NCI-H510A (cell line): ENCODE results near the gene CTSH.
"Not testable (repeated sequence)": the region's sequence is repeated elsewhere in the genome, so short reads cannot be mapped to it uniquely, and the experiment has no call there.

Experiments
- DNase-seq: peaks from one replicate; lab custom pipeline; 2025; lab: John Stamatoyannopoulos, UW

CTSH gene

GRCh38 chr15:78921940-78922339 is 22.9 kb downstream of the CTSH start:
- DNase-seq: no peak

GRCh38 chr15:78921517-78921916 is 23.3 kb downstream of the CTSH start:
- no peak for DNase-seq

GRCh38 chr15:78917888-78918287 is 27.0 kb downstream of the CTSH start:
- no peak for DNase-seq

DNA sequence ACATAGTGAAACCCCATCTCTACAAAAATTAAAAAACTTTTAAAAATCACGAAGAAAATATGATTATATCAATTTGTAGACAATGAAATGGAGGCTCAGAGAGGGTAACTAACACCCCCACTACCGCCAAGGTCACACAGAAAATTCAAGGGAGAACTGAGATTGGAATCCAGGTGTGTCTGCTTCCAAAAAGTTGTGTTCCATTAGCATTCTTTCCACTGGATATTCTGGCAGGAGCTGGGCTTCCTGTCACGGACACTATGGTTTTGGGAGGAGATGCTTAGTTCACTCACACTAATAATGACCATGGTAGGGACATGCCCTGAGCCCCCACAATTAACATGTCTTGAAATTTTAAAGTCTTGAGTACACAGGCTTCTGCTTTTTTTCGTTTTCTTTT is 28.8 kb downstream of the CTSH start:
- no peak for DNase-seq

DNA sequence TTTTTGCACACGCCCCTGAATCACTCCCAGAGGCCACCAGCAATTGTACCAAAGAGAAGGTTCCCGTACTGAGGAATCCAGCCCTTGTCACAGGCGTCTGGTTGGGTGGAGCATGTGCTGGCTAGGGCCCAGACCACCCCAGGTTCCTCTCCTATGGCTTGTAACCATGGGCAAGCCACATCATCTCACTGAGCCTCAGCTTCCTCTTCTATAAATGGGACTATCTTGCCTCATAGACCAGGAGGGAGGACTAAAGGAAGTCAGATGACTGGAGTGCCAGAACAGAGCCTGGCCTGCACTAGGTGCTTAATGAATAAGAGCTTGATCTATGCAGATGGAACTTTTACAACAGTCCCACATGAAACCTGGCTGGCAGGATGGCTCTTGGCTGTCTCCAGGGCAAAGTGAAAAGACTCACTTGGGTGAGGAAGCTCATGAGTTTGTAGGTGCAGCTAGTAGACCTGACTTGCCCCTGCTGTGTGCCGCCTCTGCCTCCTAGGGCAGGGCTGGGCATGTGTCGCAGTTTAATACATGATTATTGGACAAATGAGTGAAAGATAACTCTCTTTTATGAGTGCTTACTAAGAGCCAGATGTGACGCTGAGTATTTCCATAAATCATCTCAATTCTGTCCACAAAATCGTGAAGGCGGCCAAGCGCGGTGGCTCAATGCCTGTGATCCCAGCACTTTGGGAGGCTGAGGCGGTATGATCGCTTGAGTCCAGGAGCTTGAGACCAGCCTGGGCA is 29.3 kb downstream of the CTSH start:
- no peak for DNase-seq

GRCh38 chr15:78914027-78914764 is 30.6 kb downstream of the CTSH start:
- no peak for DNase-seq

GRCh38 chr15:78913012-78913411 is 31.8 kb downstream of the CTSH start:
- DNase-seq: no peak

DNA sequence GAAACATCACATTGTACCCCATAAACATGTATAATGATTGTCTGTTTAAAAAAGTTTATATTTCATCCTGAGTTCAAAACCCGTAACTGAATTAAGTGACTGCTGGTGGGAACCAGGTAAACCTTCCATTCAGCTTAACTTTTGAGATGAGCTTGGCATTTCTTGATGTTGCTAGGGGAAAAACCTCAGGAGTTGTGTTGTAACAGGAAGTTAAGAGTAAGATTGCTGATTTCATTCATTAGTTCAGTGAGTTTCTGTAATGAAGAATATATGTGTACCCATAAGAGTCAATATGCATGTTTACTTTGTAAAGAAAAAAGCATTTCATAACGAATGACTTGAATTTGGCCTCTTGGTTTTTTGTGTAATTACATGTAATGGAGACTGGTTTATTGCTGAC is 32.5 kb downstream of the CTSH start:
- no peak for DNase-seq

- DNase-seq: no peak
These were observed 34.6 kb downstream of the CTSH start for GRCh38 chr15:78910271-78910670.

DNA sequence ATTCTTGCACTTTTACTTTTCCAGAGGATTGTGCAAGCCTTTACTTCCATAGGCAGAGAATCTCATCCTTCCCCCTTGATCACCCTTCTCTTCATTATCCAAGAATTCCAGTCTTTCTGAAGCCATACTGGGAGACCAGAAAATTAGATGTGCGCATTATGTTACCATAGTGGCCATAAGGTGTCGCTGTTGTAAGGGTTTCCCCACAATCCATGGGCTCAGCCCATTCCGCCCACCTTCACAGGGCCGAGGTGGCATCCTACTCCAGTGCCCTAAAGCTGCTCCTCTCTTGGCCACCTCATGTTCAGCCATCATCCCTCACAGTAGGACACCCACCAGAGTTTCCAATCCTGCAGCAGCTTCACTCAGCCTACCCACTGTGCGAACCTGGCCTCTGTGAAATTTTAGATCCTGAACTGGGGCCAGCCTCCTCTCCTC is 35.0 kb downstream of the CTSH start:
- no peak for DNase-seq

GRCh38 chr15:78909160-78909695 is 35.6 kb downstream of the CTSH start:
- no peak for DNase-seq

- no peak for DNase-seq
These were observed 37.3 kb downstream of the CTSH start for GRCh38 chr15:78907577-78907976.

GRCh38 chr15:78906316-78906620 is 38.6 kb downstream of the CTSH start:
- no peak for DNase-seq

DNA sequence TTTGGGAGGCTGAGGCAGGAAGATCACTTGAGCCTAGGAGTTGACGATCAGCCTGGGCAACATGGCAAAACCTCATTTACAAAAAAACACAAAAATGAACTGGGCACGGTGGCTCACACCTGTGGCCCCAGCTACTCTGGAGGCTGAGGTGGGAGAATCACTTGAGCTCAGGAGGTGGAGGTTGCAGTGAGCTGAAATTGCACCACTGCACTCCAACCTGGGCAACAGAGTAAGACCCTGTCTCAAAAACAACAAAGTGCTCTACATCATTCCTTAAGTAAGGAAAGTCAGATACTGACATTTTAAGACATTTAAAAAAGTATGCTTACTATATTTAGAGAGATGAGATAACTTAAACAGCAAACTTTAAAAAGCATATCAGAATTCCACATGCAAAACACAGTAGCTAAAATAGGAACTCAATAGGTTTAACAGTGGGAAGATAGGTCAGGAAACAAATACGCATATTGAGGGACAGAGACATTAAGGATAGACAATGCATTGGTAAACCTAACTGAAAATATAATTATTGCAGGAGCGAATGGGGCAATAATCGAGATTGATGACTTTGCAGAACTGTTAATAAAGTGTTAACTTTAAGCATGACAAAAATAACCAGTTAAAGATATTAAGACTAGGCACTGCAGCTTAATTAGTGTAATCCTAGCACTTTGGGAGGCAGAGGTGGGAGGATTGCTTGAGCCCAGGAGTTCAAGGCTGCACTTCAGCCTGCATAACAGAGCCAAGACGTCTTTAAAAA is 40.1 kb downstream of the CTSH start:
- DNase-seq: no peak

GRCh38 chr15:78902281-78903032 is 42.4 kb downstream of the CTSH start:
- not testable (repeated sequence) for DNase-seq

GRCh38 chr15:78900819-78901533 is 43.9 kb downstream of the CTSH start:
- DNase-seq: not testable (repeated sequence)

DNA sequence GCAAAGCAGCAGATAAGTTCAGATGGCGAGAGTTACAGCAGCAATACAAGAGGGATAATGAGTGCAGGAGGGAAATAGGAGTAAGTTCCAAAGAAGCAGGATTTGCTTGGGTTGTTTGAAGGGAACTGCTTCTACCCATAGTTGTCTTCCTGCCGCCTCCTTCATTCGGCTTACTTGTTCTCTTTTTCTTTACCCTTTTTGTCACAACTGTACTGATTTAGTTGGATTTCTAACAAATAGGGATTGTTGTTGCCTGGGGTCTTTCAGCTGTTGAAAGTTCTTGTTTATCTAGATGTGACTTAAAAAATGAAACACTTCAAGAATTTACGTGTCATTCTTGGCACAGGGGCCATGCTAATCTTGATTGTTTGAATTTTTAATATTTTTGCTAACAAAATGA is 46.3 kb downstream of the CTSH start:
- no peak for DNase-seq

GRCh38 chr15:78895471-78895870 is 49.4 kb downstream of the CTSH start:
- DNase-seq: no peak

DNA sequence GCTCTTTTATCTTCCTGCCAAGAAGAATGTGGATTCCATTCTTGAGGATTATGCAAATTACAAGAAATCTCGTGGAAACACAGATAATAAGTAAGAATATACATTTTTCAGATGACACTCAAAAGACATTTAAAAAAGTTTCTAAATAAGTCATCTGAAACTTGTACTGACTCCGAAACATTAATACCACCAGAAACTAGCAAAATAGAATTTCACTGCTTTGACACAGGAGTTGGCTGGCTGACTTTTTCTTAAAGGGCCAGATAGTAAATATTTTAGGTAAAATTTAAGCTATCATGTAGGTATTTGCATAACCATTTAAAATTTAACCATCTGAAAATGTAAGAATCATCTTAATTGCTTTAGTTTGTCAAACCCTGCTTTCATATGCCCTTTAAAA is 51.3 kb downstream of the CTSH start:
- DNase-seq: no peak

DNA sequence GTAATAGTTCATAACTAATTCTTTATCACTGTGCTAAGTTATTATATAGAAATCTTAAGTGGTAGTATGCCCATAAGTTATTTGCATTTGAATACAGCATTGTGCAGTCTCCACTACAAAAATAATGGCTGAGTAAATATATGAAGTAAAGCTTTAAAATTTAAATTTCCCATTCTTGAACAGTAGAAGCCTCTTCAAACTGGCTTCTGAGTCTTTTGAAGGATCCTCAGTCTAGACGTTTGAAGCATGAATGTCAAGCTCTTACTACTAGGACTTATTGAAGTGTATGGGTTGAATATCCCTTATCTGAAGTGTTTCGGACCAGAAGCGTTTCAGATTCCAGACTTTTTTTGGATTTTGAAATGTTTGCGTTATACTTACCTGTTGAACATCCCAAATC is 55.8 kb downstream of the CTSH start:
- DNase-seq: no peak

GRCh38 chr15:78881681-78882080 is 63.2 kb downstream of the CTSH start:
- no peak for DNase-seq
